Neuronal stem cell (in vitro differentiated cells): ENCODE data around the gene STAG1.

Source experiments
- DNase-seq: peaks from one replicate; pipeline ENCODE4 v3.0.0-alpha.2; 2013; ENCODE audit warnings: low spot score
- H2AFZ ChIP-seq: one replicate; pipeline ENCODE4 v1.6.1; 2013; ENCODE audit warnings: mild to moderate bottlenecking, low read length, inconsistent platforms
- H2AK5ac ChIP-seq: 2 replicates; pipeline ENCODE4 v1.6.1; 2013; ENCODE audit warnings: low read depth, mild to moderate bottlenecking, inconsistent platforms, low read length, moderate library complexity, mixed read lengths
- H2BK120ac ChIP-seq: 2 replicates; pipeline ENCODE4 v1.6.1; 2013; ENCODE audit warnings: low read depth, mild to moderate bottlenecking, inconsistent platforms, low read length, moderate library complexity, mixed read lengths
- H2BK12ac ChIP-seq: one replicate; pipeline ENCODE4 v1.6.1; 2013; ENCODE audit warnings: low read length, inconsistent platforms
- H2BK15ac ChIP-seq: 2 replicates; pipeline ENCODE4 v1.6.1; 2013; ENCODE audit warnings: mild to moderate bottlenecking, low read length, inconsistent platforms, mixed read lengths
- H2BK5ac ChIP-seq: one replicate; pipeline ENCODE4 v1.6.1; 2013; ENCODE audit warnings: inconsistent platforms, mild to moderate bottlenecking, low read length, moderate library complexity
- H3K14ac ChIP-seq: one replicate; pipeline ENCODE4 v1.6.1; 2013; ENCODE audit warnings: low read length, inconsistent platforms
- H3K18ac ChIP-seq: 2 replicates; pipeline ENCODE4 v1.6.1; 2013; ENCODE audit warnings: low read length, inconsistent platforms
- H3K23ac ChIP-seq: 2 replicates; pipeline ENCODE4 v1.6.1; 2013; ENCODE audit warnings: low read depth, mild to moderate bottlenecking, mixed read lengths, low read length, inconsistent platforms; ENCODE audit not compliant: poor library complexity
- H3K27ac ChIP-seq: replicated peaks from 3 replicates; pipeline ENCODE4 v1.5.1; 2013; ENCODE audit warnings: low read length, inconsistent platforms
- H3K27me3 ChIP-seq, 3 experiments: 2 replicates each; pipeline ENCODE4 v1.6.1; 2013; ENCODE audit warnings: low read length in 3 of 3, mild to moderate bottlenecking in 2 of 3, inconsistent platforms in 1 of 3, low read depth in 1 of 3, mixed read lengths in 1 of 3, moderate library complexity in 1 of 3; ENCODE audit not compliant: control insufficient read depth in 3 of 3, insufficient read depth in 3 of 3
- H3K36me3 ChIP-seq, 2 donors: replicated peaks in 1 of 2; 2 replicates each; pipeline ENCODE4 v1.6.1; 2013; ENCODE audit warnings: low read length in 2 of 2; ENCODE audit not compliant: control insufficient read depth in 2 of 2, insufficient read depth in 2 of 2
- H3K4ac ChIP-seq: 2 replicates; pipeline ENCODE4 v1.6.1; 2013; ENCODE audit warnings: inconsistent platforms, mild to moderate bottlenecking, low read length, moderate library complexity
- H3K4me1 ChIP-seq, 2 donors: 1 replicate in 1 of 2; 2 replicates in 1 of 2; pipeline ENCODE4 v1.6.1; 2013; ENCODE audit warnings: low read length in 2 of 2, low read depth in 1 of 2; ENCODE audit not compliant: control insufficient read depth in 2 of 2, insufficient read depth in 1 of 2
- H3K4me2 ChIP-seq: one replicate; pipeline ENCODE4 v1.6.1; 2013; ENCODE audit warnings: mild to moderate bottlenecking, low read length, inconsistent platforms; ENCODE audit not compliant: insufficient read depth, poor library complexity, severe bottlenecking
- H3K4me3 ChIP-seq, 2 donors: 2 replicates each; pipeline ENCODE4 v1.5.1; 2013; ENCODE audit warnings: low read length in 2 of 2, mild to moderate bottlenecking in 2 of 2, inconsistent platforms in 1 of 2, moderate library complexity in 1 of 2
- H3K79me1 ChIP-seq: one replicate; pipeline ENCODE4 v1.6.1; 2013; ENCODE audit warnings: low read depth, mild to moderate bottlenecking, inconsistent platforms, low read length, moderate library complexity
- H3K9ac ChIP-seq: one replicate; pipeline ENCODE4 v1.6.1; 2013; ENCODE audit warnings: mild to moderate bottlenecking, low read depth, low read length, inconsistent platforms; ENCODE audit not compliant: poor library complexity
- H3K9me3 ChIP-seq, 2 donors: replicated peaks in 1 of 2; 2 replicates each; pipeline versions ENCODE3 to v1.6.1; 2013; ENCODE audit warnings: low read length in 2 of 2, mild to moderate bottlenecking in 2 of 2, inconsistent platforms in 1 of 2, low read depth in 1 of 2, mixed read lengths in 1 of 2, moderate library complexity in 1 of 2; ENCODE audit not compliant: control insufficient read depth in 2 of 2, insufficient read depth in 1 of 2
- H4K8ac ChIP-seq: one replicate; pipeline ENCODE4 v1.6.1; 2013; ENCODE audit warnings: low read depth, mild to moderate bottlenecking, inconsistent platforms, low read length, moderate library complexity
- H4K91ac ChIP-seq: one replicate; pipeline ENCODE4 v1.6.1; 2013; ENCODE audit warnings: low read length, low read depth, mild to moderate bottlenecking, inconsistent platforms; ENCODE audit not compliant: poor library complexity
- WGBS, 2 donors: extraction: QIAGEN DNeasy Blood & Tissue Kit; methylation state at CpG; one replicate each; pipeline ENCODE4 v1.1.7; 2013; ENCODE audit warnings: missing lambda C conversion rate in 2 of 2, mixed read lengths in 1 of 2; ENCODE audit not compliant: insufficient read length in 2 of 2, insufficient replicate concordance in 1 of 2; ENCODE audit errors: extremely low coverage in 2 of 2; 5-methylcytosine and 5-hydroxymethylcytosine counted together

STAG1 gene

DNA sequence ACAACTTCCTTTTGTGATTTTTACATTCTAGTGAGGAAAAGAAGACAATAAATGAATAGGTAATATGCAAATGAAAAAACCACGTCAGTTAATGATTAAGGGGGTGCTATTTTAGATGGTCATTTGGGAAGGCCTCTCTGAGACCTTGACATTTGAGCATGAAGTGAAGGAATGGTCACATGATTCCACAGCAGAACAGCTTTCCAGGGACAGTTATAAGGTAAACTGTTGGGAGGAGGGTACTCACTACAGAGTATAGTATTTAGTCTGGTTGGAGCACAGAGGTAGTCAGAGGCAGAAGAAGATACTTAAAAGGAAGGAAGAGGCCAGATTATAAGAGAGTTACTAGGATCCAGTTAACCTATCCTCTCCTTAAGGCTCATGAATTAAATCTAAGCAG lies 246.5 kb downstream of the STAG1 start:
- H4K8ac ChIP-seq = no peak overlapping the region
- no peak for DNase-seq
- H3K79me1 ChIP-seq = no peaks in the 10 kb centered on the region
- no peak overlapping the region for H2BK12ac ChIP-seq
- no peak overlapping the region for H3K27ac ChIP-seq
- no peak overlapping the region for H4K91ac ChIP-seq
- no peaks in the 10 kb centered on the region for H3K4me1 ChIP-seq
- no peaks in the 10 kb centered on the region for H3K27me3 ChIP-seq
- H3K14ac ChIP-seq = no peak overlapping the region
- no peak overlapping the region for H2BK5ac ChIP-seq
- H2BK15ac ChIP-seq = no peak overlapping the region
- H3K9me3 ChIP-seq = no peaks in the 10 kb centered on the region
- H3K4me2 ChIP-seq = no peak overlapping the region
- no peak overlapping the region for H2AK5ac ChIP-seq
- H3K9ac ChIP-seq = no peak overlapping the region
- WGBS, 2 donors = no CpG with 5 or more reads among the region's 1 CpG
- H3K23ac ChIP-seq = no peak overlapping the region
- H3K36me3 ChIP-seq = peaks cover 0 to 11% of the 10 kb centered on the region in 2 donors
- no peak overlapping the region for H3K18ac ChIP-seq
- no peak overlapping the region for H2AFZ ChIP-seq
- no peak overlapping the region for H3K4me3 ChIP-seq
- H3K4ac ChIP-seq = no peak overlapping the region
- H2BK120ac ChIP-seq = no peak overlapping the region

DNA sequence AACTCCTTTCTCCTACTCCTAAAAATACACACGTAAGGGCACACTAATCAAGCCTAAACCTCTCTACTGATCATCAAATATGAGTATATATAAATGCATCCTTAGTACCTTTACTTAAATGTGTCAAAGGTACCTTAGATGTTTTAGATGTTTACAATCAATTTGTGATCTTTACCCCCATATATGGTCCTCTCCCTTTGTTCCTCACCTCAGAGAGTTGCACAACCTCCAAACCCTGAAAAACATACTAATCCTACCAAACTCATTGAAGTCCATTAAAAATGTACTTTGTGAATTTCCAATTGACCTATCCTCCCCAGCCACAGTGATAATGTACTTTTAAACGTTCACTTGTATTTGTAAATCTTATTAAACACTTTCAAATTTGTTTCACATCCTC lies 249.1 kb downstream of the STAG1 start:
- Histone ChIP-seq H3K4me1 (no peaks in the 10 kb centered on the region), H3K14ac (no peak overlapping the region), H3K9ac (no peak overlapping the region), H4K8ac (no peak overlapping the region), H2BK15ac (no peak overlapping the region), H2AK5ac (no peak overlapping the region), H3K23ac (no peak overlapping the region), H3K4me2 (no peak overlapping the region), H2BK120ac (no peak overlapping the region), H3K36me3 (peaks cover 0 to 15% of the 10 kb centered on the region in 2 donors), H3K4me3 (no peak overlapping the region), H3K4ac (no peak overlapping the region), H3K27me3 (no peaks in the 10 kb centered on the region), H2BK12ac (no peak overlapping the region), H4K91ac (no peak overlapping the region), H3K27ac (no peak overlapping the region), H3K79me1 (no peaks in the 10 kb centered on the region), H2AFZ (no peak overlapping the region), H3K18ac (no peak overlapping the region), H2BK5ac (no peak overlapping the region), H3K9me3 (no peaks in the 10 kb centered on the region)
- no CpG with 5 or more reads among the region's 2 CpGs for WGBS, 2 donors
- no peak for DNase-seq

DNA sequence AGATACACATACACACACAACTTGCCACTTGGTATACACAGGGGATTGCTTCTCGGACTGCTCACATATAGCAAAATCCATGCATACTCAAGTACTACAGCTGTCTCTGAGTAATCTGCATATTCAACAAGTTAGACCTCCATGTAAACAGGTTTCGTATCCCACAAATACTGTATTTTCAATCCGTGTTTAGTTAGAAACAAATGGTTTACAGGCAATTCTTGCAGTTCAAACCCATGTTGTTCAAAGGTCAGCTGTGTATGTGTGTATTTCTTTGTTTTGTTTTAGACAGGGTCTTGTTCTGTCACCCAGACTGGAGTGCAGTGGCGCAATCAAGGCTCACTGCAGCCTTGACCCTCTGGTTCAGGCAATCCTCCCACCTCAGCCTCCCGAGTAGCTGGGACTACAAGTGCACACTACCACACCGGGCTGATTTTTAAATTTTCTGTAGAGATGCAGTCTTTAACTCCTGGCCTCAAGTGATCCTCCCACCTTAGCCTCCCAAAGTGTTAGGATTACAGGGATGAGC lies 253.2 kb downstream of the STAG1 start:
- no peaks in the 10 kb centered on the region for H3K27me3 ChIP-seq
- DNase-seq = no peak

DNA sequence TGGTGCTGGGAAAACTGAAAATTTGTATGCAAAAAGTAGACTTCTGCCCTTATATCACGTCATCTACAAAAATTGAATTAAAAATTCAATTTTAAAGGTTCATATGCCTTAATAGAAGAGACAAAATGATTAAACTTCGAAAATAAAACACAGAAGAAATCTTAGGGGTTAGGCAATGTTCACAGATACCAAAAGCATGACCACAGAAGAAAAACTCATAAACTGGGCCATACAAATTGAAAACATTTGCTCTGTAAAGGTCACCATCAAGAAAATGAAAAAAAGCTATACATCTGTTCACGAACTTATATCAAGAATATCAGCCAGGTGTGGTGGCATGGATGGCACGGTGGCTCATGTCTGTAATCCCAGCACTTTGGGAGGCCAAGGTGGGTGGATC lies 257.0 kb downstream of the STAG1 start:
- Histone ChIP-seq H3K4me1 (no peaks in the 10 kb centered on the region), H3K4me2 (no peak overlapping the region), H3K4me3 (no peak overlapping the region), H3K18ac (no peak overlapping the region), H2AFZ (no peak overlapping the region), H4K8ac (no peak overlapping the region), H2BK120ac (no peak overlapping the region), H3K14ac (no peak overlapping the region), H3K9ac (no peak overlapping the region), H3K79me1 (no peaks in the 10 kb centered on the region), H3K9me3 (peaks cover 3 to 15% of the 10 kb centered on the region in 2 donors), H2AK5ac (no peak overlapping the region), H2BK12ac (no peak overlapping the region), H3K27ac (no peak overlapping the region), H2BK15ac (no peak overlapping the region), H3K23ac (no peak overlapping the region), H3K4ac (no peak overlapping the region), H3K36me3 (peaks cover 0 to 33% of the 10 kb centered on the region in 2 donors), H3K27me3 (no peaks in the 10 kb centered on the region), H2BK5ac (no peak overlapping the region), H4K91ac (no peak overlapping the region)
- no peak for DNase-seq
- WGBS, 2 donors = no CpG with 5 or more reads among the region's 4 CpGs

More for the DNA sequence above, 253.2 kb downstream of the STAG1 start:
- Histone ChIP-seq H2BK5ac (no peak overlapping the region), H2AFZ (no peak overlapping the region), H3K4me1 (no peaks in the 10 kb centered on the region), H3K9me3 (peaks cover 0 to under 1% of the 10 kb centered on the region in 2 donors), H3K4ac (no peak overlapping the region), H3K14ac (no peak overlapping the region), H3K18ac (no peak overlapping the region), H3K23ac (no peak overlapping the region), H2BK15ac (no peak overlapping the region), H4K8ac (no peak overlapping the region), H2BK120ac (no peak overlapping the region), H3K36me3 (peaks cover 0 to 15% of the 10 kb centered on the region in 2 donors), H2AK5ac (no peak overlapping the region), H3K9ac (no peak overlapping the region), H3K4me3 (no peak overlapping the region), H4K91ac (no peak overlapping the region), H3K4me2 (no peak overlapping the region), H2BK12ac (no peak overlapping the region), H3K27ac (no peak overlapping the region), H3K79me1 (no peaks in the 10 kb centered on the region)
- WGBS, 2 donors = no CpG with 5 or more reads among the region's 6 CpGs
